Measurements from ENCODE around the gene PCDHGB6.

Gene PCDHGB6

DNA sequence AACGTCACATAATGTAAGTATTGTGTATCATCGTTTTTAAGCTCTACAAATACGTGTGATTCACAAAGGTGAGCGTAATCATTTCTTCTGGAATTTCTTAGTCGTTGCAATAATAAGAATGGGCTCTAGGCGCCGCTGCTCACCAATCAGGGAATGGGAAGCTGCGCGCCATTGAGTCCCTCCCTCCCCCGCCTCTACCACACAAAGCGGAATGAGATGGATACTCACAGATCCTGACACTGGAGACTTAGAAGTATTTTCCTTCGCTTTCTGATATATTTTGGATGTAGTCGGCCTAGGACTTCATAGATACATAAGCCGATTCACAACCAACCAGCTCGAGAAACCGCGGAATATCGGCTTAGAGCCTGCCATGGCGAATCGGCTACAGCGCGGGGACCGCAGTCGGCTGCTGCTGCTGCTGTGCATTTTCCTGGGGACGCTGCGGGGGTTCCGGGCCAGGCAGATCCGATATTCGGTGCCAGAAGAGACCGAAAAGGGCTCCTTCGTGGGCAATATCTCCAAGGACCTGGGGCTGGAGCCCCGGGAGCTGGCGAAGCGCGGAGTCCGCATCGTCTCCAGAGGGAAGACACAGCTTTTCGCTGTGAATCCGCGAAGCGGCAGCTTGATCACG lies 13.2 kb downstream of the PCDHGB6 start, which contains the start of gene PCDHGA11 (continued):
- TF ChIP-seq ZSCAN18 (tag by site-specific recombination; IDR thresholded peaks at IDR 0.05) (no peak), ZNF629 (tag by site-specific recombination; IDR thresholded peaks at IDR 0.05) (no peak; the same call in 1 of the 2 replicates), ZNF114 (tag by site-specific recombination; IDR thresholded peaks at IDR 0.05) (no peak), ZSCAN23 (tag by site-specific recombination; IDR thresholded peaks at IDR 0.05) (no peak), ZNF132 (tag by site-specific recombination; IDR thresholded peaks at IDR 0.05; ENCODE audit: borderline replicate concordance) (no peak), ZNF555 (tag by site-specific recombination; conservative IDR thresholded peaks at IDR 0.05) (no peak), BCL11A (tag by site-specific recombination; IDR thresholded peaks at IDR 0.05; ENCODE audit: low read depth) (no peak), ZNF626 (tag by site-specific recombination; IDR thresholded peaks at IDR 0.05) (0 out of 2 replicates have a peak, but pooled peaks have one; percentile 29), ZNF510 (tag by site-specific recombination; IDR thresholded peaks at IDR 0.05; ENCODE audit: insufficient replicate concordance) (no peak), HOXC10 (CRISPR knock-in tag; IDR thresholded peaks at IDR 0.05) (no peak), KLF7 (tag by site-specific recombination; IDR thresholded peaks at IDR 0.05; ENCODE audit: borderline replicate concordance) (no peak), YY1 (tag by site-specific recombination; IDR thresholded peaks at IDR 0.05) (peak; percentile 63; the same call in 1 of the 2 replicates), ZNF707 (tag by site-specific recombination; IDR thresholded peaks at IDR 0.05) (no peak), ZNF843 (tag by site-specific recombination; IDR thresholded peaks at IDR 0.05) (no peak), GLIS1 (tag by site-specific recombination; IDR thresholded peaks at IDR 0.05) (no peak; the same call in 1 of the 2 replicates), ZNF571 (tag by site-specific recombination; IDR thresholded peaks at IDR 0.05) (no peak), ZNF169 (tag by site-specific recombination; IDR thresholded peaks at IDR 0.05) (no peak), PBX3 (CRISPR knock-in tag; IDR thresholded peaks at IDR 0.05) (no peak), OVOL3 (tag by site-specific recombination; IDR thresholded peaks at IDR 0.05) (no peak), ZNF48 (tag by site-specific recombination; IDR thresholded peaks at IDR 0.05) (no peak), SETDB1 (IDR thresholded peaks at IDR 0.05; ENCODE audit: insufficient read length, low read length) (no peak), BCL6B (tag by site-specific recombination; IDR thresholded peaks at IDR 0.05) (no peak), ZNF138 (tag by site-specific recombination; IDR thresholded peaks at IDR 0.05; ENCODE audit: borderline replicate concordance) (no peak), ZNF366 (tag by site-specific recombination; conservative IDR thresholded peaks at IDR 0.05) (no peak), ZNF341 (tag by site-specific recombination; IDR thresholded peaks at IDR 0.05; ENCODE audit: low read depth) (peak; percentile 35; the same call in 1 of the 2 replicates), ZNF157 (tag by site-specific recombination; IDR thresholded peaks at IDR 0.05) (no peak)
- TF ChIP-seq, protein P1, sequence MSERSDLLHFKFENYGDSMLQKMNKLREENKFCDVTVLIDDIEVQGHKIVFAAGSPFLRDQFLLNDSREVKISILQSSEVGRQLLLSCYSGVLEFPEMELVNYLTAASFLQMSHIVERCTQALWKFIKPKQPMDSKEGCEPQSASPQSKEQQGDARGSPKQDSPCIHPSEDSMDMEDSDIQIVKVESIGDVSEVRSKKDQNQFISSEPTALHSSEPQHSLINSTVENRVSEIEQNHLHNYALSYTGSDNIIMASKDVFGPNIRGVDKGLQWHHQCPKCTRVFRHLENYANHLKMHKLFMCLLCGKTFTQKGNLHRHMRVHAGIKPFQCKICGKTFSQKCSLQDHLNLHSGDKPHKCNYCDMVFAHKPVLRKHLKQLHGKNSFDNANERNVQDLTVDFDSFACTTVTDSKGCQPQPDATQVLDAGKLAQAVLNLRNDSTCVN (tag by site-specific recombination; optimal IDR thresholded peaks at IDR 0.05) = peak; percentile 24
- TF ChIP-seq, protein P2, sequence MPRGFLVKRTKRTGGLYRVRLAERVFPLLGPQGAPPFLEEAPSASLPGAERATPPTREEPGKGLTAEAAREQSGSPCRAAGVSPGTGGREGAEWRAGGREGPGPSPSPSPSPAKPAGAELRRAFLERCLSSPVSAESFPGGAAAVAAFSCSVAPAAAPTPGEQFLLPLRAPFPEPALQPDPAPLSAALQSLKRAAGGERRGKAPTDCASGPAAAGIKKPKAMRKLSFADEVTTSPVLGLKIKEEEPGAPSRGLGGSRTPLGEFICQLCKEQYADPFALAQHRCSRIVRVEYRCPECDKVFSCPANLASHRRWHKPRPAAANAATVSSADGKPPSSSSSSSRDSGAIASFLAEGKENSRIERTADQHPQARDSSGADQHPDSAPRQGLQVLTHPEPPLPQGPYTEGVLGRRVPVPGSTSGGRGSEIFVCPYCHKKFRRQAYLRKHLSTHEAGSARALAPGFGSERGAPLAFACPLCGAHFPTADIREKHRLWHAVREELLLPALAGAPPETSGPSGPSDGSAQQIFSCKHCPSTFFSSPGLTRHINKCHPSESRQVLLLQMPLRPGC (tag by site-specific recombination; IDR thresholded peaks at IDR 0.05) = no peak
- TF ChIP-seq, protein P3, sequence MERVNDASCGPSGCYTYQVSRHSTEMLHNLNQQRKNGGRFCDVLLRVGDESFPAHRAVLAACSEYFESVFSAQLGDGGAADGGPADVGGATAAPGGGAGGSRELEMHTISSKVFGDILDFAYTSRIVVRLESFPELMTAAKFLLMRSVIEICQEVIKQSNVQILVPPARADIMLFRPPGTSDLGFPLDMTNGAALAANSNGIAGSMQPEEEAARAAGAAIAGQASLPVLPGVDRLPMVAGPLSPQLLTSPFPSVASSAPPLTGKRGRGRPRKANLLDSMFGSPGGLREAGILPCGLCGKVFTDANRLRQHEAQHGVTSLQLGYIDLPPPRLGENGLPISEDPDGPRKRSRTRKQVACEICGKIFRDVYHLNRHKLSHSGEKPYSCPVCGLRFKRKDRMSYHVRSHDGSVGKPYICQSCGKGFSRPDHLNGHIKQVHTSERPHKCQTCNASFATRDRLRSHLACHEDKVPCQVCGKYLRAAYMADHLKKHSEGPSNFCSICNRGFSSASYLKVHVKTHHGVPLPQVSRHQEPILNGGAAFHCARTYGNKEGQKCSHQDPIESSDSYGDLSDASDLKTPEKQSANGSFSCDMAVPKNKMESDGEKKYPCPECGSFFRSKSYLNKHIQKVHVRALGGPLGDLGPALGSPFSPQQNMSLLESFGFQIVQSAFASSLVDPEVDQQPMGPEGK (tag by site-specific recombination; IDR thresholded peaks at IDR 0.05) = 0 out of 2 replicates have a peak, but pooled peaks have one; percentile 3
